GM13976 (cell line): Measurements from ENCODE around the gene C17orf100.
"Not testable (repeated sequence)": the region's sequence is repeated elsewhere in the genome, so short reads cannot be mapped to it uniquely, and the experiment has no call there.

Experiments
- DNase-seq: peaks from one replicate; pipeline ENCODE4 v3.0.0; 2012; ENCODE audit warnings: low spot score
- CTCF ChIP-seq: IDR thresholded peaks from 2 replicates; pipeline ENCODE4 v1.5.1; 2012; ENCODE audit warnings: borderline replicate concordance, mild to moderate bottlenecking; ENCODE audit not compliant: insufficient read depth; ENCODE audit errors: extremely low read depth, missing control alignments, control extremely low read depth
- in situ Hi-C: fragments of 300-500 bp; cut with MboI; formaldehyde crosslinking; loops from one replicate; pipeline ENCODE4 v1.12.0; 2022; ENCODE audit warnings: low sequenced_read_pairs, mixed read lengths, inconsistent platforms; ENCODE audit not compliant: unreplicated experiment

The C17orf100 gene

GRCh38 chr17:6660101-6660500 is 8.5 kb downstream of the C17orf100 start:
- TF ChIP-seq CTCF, result no peak
- in situ Hi-C loops, result loop anchor here (25.0 kb wide), 1 partner anchor 352 kb away; the partner anchor contains the start of genes BCL6B and RNASEK
- no peak for DNase-seq

- DNase-seq, result peak; percentile 69
- no peak for TF ChIP-seq CTCF
- in situ Hi-C loops, result loop anchor here (25.0 kb wide), 1 partner anchor 351 kb away; the partner anchor contains the start of genes BCL6B and RNASEK
Measured at GRCh38 chr17:6660805-6661463, 9.4 kb downstream of the C17orf100 start.

GRCh38 chr17:6661464-6661848 is 9.9 kb downstream of the C17orf100 start:
- no peak for TF ChIP-seq CTCF
- in situ Hi-C loops, result loop anchor here (25.0 kb wide), 1 partner anchor 351 kb away; the partner anchor contains the start of genes BCL6B and RNASEK
- DNase-seq, result no peak

- not testable (repeated sequence) for DNase-seq
- in situ Hi-C loops, result loop anchor here (25.0 kb wide), 1 partner anchor 349 kb away; the partner anchor contains the start of genes BCL6B and RNASEK
Measured at GRCh38 chr17:6663200-6663599, 11.6 kb downstream of the C17orf100 start.

- in situ Hi-C loops, result loop anchor here (25.0 kb wide), 1 partner anchor 346 kb away; the partner anchor contains the start of genes BCL6B and RNASEK
- peak; percentile 94 for TF ChIP-seq CTCF
Measured at GRCh38 chr17:6666077-6666521, 14.5 kb downstream of the C17orf100 start.

GRCh38 chr17:6666557-6666956 is 15.0 kb downstream of the C17orf100 start:
- in situ Hi-C loops, result loop anchor here (25.0 kb wide), 1 partner anchor 346 kb away; the partner anchor contains the start of genes BCL6B and RNASEK
- no peak for TF ChIP-seq CTCF

More at GRCh38 chr17:6666077-6666521, 14.5 kb downstream of the C17orf100 start:
- peak; percentile 78 for DNase-seq

GRCh38 chr17:6667516-6667915 is 16.0 kb downstream of the C17orf100 start:
- DNase-seq, result peak; percentile 8
- TF ChIP-seq CTCF, result no peak
- in situ Hi-C loops, result loop anchor here (25.0 kb wide), 1 partner anchor 345 kb away; the partner anchor contains the start of genes BCL6B and RNASEK

More at GRCh38 chr17:6666557-6666956, 15.0 kb downstream of the C17orf100 start:
- DNase-seq, result no peak
